Erythroblast (primary cell): ENCODE measurements around the gene BIVM.
"Not testable (repeated sequence)": the region's sequence is repeated elsewhere in the genome, so short reads cannot be mapped to it uniquely, and the experiment has no call there.

Source experiments
- DNase-seq, 2 experiments: peaks; one replicate each; lab custom pipeline; 2025; lab: John Stamatoyannopoulos, UW
- GATA1 ChIP-seq: IDR thresholded peaks from 2 replicates; pipeline ENCODE4 v1.6.1; 2011; ENCODE audit warnings: low read depth, mild to moderate bottlenecking, control low read depth, low read length, moderate library complexity
- POLR2A ChIP-seq: IDR thresholded peaks from 2 replicates; pipeline ENCODE4 v1.6.1; 2011; ENCODE audit warnings: mild to moderate bottlenecking, low read length

BIVM gene

GRCh38 chr13:102774214-102774568 is 24.7 kb upstream of the BIVM start:
- TF ChIP-seq GATA1 (no peak), POLR2A (no peak)
- no peak for DNase-seq

- DNase-seq = peak in 1 of 2 experiments; percentile 13
- TF ChIP-seq POLR2A = no peak
- TF ChIP-seq GATA1 = no peak
These were observed 24.1 kb upstream of the BIVM start for GRCh38 chr13:102774591-102775520.

- no peak for DNase-seq
- TF ChIP-seq GATA1 = no peak
- TF ChIP-seq POLR2A = no peak
These were observed 22.6 kb upstream of the BIVM start for GRCh38 chr13:102776271-102776670.

- DNase-seq = no peak
- TF ChIP-seq POLR2A = no peak
- TF ChIP-seq GATA1 = no peak
These were observed 21.2 kb upstream of the BIVM start for GRCh38 chr13:102777736-102778135.

GRCh38 chr13:102779436-102780159 is 19.3 kb upstream of the BIVM start:
- no peak for DNase-seq
- TF ChIP-seq GATA1 (no peak), POLR2A (no peak)

- not testable (repeated sequence) for DNase-seq
These were observed 18.3 kb upstream of the BIVM start for GRCh38 chr13:102780656-102781055.

- TF ChIP-seq POLR2A (no peak), GATA1 (no peak)
These were observed 17.3 kb upstream of the BIVM start for GRCh38 chr13:102781591-102781990.

GRCh38 chr13:102784483-102784882 is 14.4 kb upstream of the BIVM start:
- TF ChIP-seq GATA1 = no peak
- no peak for TF ChIP-seq POLR2A
- DNase-seq = no peak

More at GRCh38 chr13:102781591-102781990, 17.3 kb upstream of the BIVM start:
- DNase-seq = no peak

GRCh38 chr13:102788683-102789082 is 10.2 kb upstream of the BIVM start:
- DNase-seq = no peak
- TF ChIP-seq GATA1 (no peak), POLR2A (no peak)

GRCh38 chr13:102792396-102792795 is 6.5 kb upstream of the BIVM start:
- TF ChIP-seq GATA1 (no peak), POLR2A (no peak)
- DNase-seq = no peak

- TF ChIP-seq POLR2A (no peak), GATA1 (no peak)
- DNase-seq = no peak
These were observed 5.1 kb upstream of the BIVM start for GRCh38 chr13:102793611-102794355.

GRCh38 chr13:102799426-102800144 is 666 bp downstream of the BIVM start:
- no peak for DNase-seq
- peak; percentile 3 for TF ChIP-seq POLR2A
- no peak for TF ChIP-seq GATA1
